K562 (cell line): ENCODE measurements around the gene TMEM248. TPM values are rescaled to one million over a fixed set of nuclear protein-coding genes. Genes with fewer than 3 reads are reported as not detected.

Source experiments
- ARHGAP35 ChIP-seq: fragments of 450-650 bp; IDR thresholded peaks from 2 replicates; pipeline ENCODE4 v1.6.1; 2018; ENCODE audit not compliant: partially characterized antibody
- ASH1L ChIP-seq: fragments of 450-650 bp; IDR thresholded peaks from 2 replicates; pipeline ENCODE4 v1.6.1; 2018; ENCODE audit warnings: borderline replicate concordance, mild to moderate bottlenecking, low read depth; ENCODE audit not compliant: partially characterized antibody
- CBX1 ChIP-seq: sonication (generic); IDR thresholded peaks from 2 replicates; pipeline ENCODE4 v1.6.1; 2016; ENCODE audit warnings: antibody characterized with exemption, low read depth, mild to moderate bottlenecking
- EP300 ChIP-seq: IDR thresholded peaks from 2 replicates; pipeline ENCODE4 v1.6.1; 2012; ENCODE audit warnings: low read length, improper control_type of control experiment
- ERF ChIP-seq: fragments of 450-650 bp; formaldehyde crosslinking; IDR thresholded peaks from 2 replicates; pipeline ENCODE4 v1.4.0; 2020; ENCODE audit warnings: mild to moderate bottlenecking, mixed read lengths
- ESRRA ChIP-seq: fragments of 450-650 bp; IDR thresholded peaks from 2 replicates; pipeline ENCODE4 v1.6.1; 2014; ENCODE audit warnings: low read depth, mild to moderate bottlenecking, moderate library complexity, borderline replicate concordance
- JUN ChIP-seq, 2 experiments: sonication (generic) in 1 of 2; formaldehyde crosslinking in 1 of 2; IDR thresholded peaks; 2 replicates each; pipeline versions ENCODE4 v1.6.1 to v1.8.0; 2012 to 2022; ENCODE audit warnings: borderline replicate concordance in 2 of 2, mild to moderate bottlenecking in 2 of 2, improper control_type of control experiment in 1 of 2, low read depth in 1 of 2, low read length in 1 of 2, missing genetic modification reagents in 1 of 2
- MEF2A ChIP-seq: IDR thresholded peaks from 2 replicates; pipeline ENCODE4 v1.6.1; 2011; ENCODE audit warnings: low read depth, mild to moderate bottlenecking, low read length, moderate library complexity; ENCODE audit not compliant: control insufficient read depth
- MEIS2 ChIP-seq: fragments of 450-650 bp; IDR thresholded peaks from 2 replicates; pipeline ENCODE4 v1.6.1; 2014; ENCODE audit warnings: mild to moderate bottlenecking; ENCODE audit not compliant: partially characterized antibody
- MIER1 ChIP-seq: fragments of 450-650 bp; IDR thresholded peaks from 2 replicates; pipeline ENCODE4 v1.6.1; 2016; ENCODE audit warnings: antibody characterized with exemption, mild to moderate bottlenecking, low read depth
- PCBP2 ChIP-seq: fragments of 200-400 bp; formaldehyde crosslinking; IDR thresholded peaks from 2 replicates; pipeline ENCODE4 v1.6.1; 2018; ENCODE audit warnings: low read length, low read depth, mild to moderate bottlenecking, moderate library complexity; ENCODE audit not compliant: poor library complexity, severe bottlenecking
- SAFB ChIP-seq: fragments of 200-400 bp; formaldehyde crosslinking; IDR thresholded peaks from 2 replicates; pipeline ENCODE4 v1.6.1; 2017; ENCODE audit warnings: low read depth, low read length, borderline replicate concordance
- SNRNP70 ChIP-seq: fragments of 200-400 bp; formaldehyde crosslinking; optimal IDR thresholded peaks from 2 replicates; pipeline ENCODE3; 2017; ENCODE audit warnings: low read depth, low read length
- TAF1 ChIP-seq: IDR thresholded peaks from 2 replicates; pipeline ENCODE4 v1.6.1; 2011; ENCODE audit warnings: mild to moderate bottlenecking, low read length, moderate library complexity; ENCODE audit not compliant: insufficient read depth, control insufficient read depth, severe bottlenecking; ENCODE audit errors: extremely low read depth
- WHSC1 ChIP-seq: IDR thresholded peaks from one replicate; pipeline ENCODE4 v1.6.1; 2012; ENCODE audit warnings: low read length, control low read depth, inconsistent platforms
- ZBED1 ChIP-seq: IDR thresholded peaks from 2 replicates; pipeline ENCODE4 v1.6.1; 2014
- ZBTB17 ChIP-seq: fragments of 450-650 bp; formaldehyde crosslinking; IDR thresholded peaks from 2 replicates; pipeline ENCODE4 v1.4.0; 2020; ENCODE audit warnings: mild to moderate bottlenecking
- ZFPM2 ChIP-seq: fragments of 250-450 bp; sonication (Bioruptor Pico); IDR thresholded peaks from 2 replicates; pipeline ENCODE4 v1.5.1; 2022; ENCODE audit warnings: mild to moderate bottlenecking
- ZNF586 ChIP-seq: fragments of 450-650 bp; formaldehyde crosslinking; conservative IDR thresholded peaks from 2 replicates; pipeline ENCODE4 v1.4.0; 2020; ENCODE audit warnings: mild to moderate bottlenecking, moderate library complexity
- ZNF764 ChIP-seq: fragments of 250-450 bp; sonication (Bioruptor Pico); IDR thresholded peaks from 2 replicates; pipeline ENCODE4 v1.4.0; 2020; ENCODE audit warnings: low read depth, mild to moderate bottlenecking, moderate library complexity
- polyA plus RNA-seq, 8 experiments: library from polyadenylated mRNA; depleted of rRNA in 4 of 8; stranded (reverse) in 5 of 8; unstranded in 3 of 8; fragments of >200 nt; fragmentation: Nextera tagmentation in 2 of 8; fragmentation: Illumina TruSeq in 1 of 8; extraction: Ambion mirVana in 2 of 8; extraction: Trizol in 1 of 8; gene quantifications; 2 replicates each; pipeline versions ENCODE4 v1.2.1 to v1.2.3, GENCODE V29; 2011 to 2014; ENCODE audit warnings: inconsistent platforms in 1 of 8, missing spikeins in 1 of 8
- total RNA-seq, 7 experiments: library from RNA; depleted of rRNA in 6 of 7; stranded (reverse); fragments of >200 nt in 6 of 7; fragmentation: Illumina TruSeq in 2 of 7; extraction: Trizol in 2 of 7; gene quantifications; 2 replicates each; pipeline versions ENCODE4 v1.2.1 to v1.2.3, GENCODE V29; 2011 to 2021; ENCODE audit warnings: low replicate concordance in 1 of 7
- TF ChIP-seq, protein P1 (sequence below): sonication (generic); formaldehyde crosslinking; IDR thresholded peaks from 2 replicates; pipeline ENCODE4 v1.8.0; 2022; ENCODE audit warnings: missing genetic modification reagents, mild to moderate bottlenecking, moderate library complexity, borderline replicate concordance
- TF ChIP-seq, protein P2 (sequence below): fragments of 450-650 bp; IDR thresholded peaks from 2 replicates; pipeline ENCODE4 v1.6.1; 2016; ENCODE audit warnings: mild to moderate bottlenecking
- TF ChIP-seq, protein P3 (sequence below): sonication (generic); formaldehyde crosslinking; IDR thresholded peaks from 2 replicates; pipeline ENCODE4 v1.8.0; 2022; ENCODE audit warnings: mild to moderate bottlenecking, missing genetic modification reagents
- TF ChIP-seq, protein P4 (sequence below): fragments of 450-650 bp; IDR thresholded peaks from 2 replicates; pipeline ENCODE4 v1.6.1; 2016; ENCODE audit warnings: antibody characterized with exemption

The TMEM248 gene
- total and polyA plus RNA-seq, 9 of the 15 experiments (the other 6 are each of a cell fraction or from before 2014, with no cell fraction given), result 6.3 to 132 (median 64.4) TPM

DNA sequence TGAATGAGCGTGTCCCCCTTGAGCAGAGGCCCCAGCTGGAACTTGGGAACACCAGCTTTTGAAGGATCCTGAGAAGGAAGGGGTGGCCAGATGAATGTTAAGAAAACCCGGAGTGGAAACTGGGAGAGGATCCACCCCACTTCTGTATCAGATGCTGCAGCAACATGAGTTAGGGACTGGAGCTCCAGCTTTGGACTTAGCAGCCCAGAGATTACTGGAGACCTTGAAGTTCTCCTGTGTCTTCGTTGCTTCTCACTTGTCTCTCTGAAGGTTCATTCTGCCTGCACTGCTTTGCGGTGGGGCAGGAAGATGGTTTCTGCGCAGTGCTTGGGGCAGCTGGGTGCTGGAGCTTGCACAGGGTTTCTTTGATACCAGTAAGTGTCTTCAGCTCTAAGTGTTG lies 9.3 kb downstream of the TMEM248 start (continued):
- TF ChIP-seq, protein P1, sequence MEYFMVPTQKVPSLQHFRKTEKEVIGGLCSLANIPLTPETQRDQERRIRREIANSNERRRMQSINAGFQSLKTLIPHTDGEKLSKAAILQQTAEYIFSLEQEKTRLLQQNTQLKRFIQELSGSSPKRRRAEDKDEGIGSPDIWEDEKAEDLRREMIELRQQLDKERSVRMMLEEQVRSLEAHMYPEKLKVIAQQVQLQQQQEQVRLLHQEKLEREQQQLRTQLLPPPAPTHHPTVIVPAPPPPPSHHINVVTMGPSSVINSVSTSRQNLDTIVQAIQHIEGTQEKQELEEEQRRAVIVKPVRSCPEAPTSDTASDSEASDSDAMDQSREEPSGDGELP (CRISPR knock-in tag), result peak; percentile 45
- no peak for TF ChIP-seq ZFPM2 (CRISPR knock-in tag)
- TF ChIP-seq MIER1, result no peak
- TF ChIP-seq, protein P2, sequence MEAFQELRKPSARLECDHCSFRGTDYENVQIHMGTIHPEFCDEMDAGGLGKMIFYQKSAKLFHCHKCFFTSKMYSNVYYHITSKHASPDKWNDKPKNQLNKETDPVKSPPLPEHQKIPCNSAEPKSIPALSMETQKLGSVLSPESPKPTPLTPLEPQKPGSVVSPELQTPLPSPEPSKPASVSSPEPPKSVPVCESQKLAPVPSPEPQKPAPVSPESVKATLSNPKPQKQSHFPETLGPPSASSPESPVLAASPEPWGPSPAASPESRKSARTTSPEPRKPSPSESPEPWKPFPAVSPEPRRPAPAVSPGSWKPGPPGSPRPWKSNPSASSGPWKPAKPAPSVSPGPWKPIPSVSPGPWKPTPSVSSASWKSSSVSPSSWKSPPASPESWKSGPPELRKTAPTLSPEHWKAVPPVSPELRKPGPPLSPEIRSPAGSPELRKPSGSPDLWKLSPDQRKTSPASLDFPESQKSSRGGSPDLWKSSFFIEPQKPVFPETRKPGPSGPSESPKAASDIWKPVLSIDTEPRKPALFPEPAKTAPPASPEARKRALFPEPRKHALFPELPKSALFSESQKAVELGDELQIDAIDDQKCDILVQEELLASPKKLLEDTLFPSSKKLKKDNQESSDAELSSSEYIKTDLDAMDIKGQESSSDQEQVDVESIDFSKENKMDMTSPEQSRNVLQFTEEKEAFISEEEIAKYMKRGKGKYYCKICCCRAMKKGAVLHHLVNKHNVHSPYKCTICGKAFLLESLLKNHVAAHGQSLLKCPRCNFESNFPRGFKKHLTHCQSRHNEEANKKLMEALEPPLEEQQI, result peak; percentile 84
- no peak for TF ChIP-seq SAFB
- TF ChIP-seq TAF1, result no peak
- TF ChIP-seq MEF2A, result no peak
- no peak for TF ChIP-seq PCBP2
- TF ChIP-seq SNRNP70, result no peak
- TF ChIP-seq, protein P3, sequence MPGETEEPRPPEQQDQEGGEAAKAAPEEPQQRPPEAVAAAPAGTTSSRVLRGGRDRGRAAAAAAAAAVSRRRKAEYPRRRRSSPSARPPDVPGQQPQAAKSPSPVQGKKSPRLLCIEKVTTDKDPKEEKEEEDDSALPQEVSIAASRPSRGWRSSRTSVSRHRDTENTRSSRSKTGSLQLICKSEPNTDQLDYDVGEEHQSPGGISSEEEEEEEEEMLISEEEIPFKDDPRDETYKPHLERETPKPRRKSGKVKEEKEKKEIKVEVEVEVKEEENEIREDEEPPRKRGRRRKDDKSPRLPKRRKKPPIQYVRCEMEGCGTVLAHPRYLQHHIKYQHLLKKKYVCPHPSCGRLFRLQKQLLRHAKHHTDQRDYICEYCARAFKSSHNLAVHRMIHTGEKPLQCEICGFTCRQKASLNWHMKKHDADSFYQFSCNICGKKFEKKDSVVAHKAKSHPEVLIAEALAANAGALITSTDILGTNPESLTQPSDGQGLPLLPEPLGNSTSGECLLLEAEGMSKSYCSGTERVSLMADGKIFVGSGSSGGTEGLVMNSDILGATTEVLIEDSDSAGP (CRISPR knock-in tag), result no peak
- no peak for TF ChIP-seq CBX1
- TF ChIP-seq WHSC1, result no peak
- no peak for TF ChIP-seq ZBTB17 (CRISPR knock-in tag)
- no peak for TF ChIP-seq ZNF764
- TF ChIP-seq, protein P4, sequence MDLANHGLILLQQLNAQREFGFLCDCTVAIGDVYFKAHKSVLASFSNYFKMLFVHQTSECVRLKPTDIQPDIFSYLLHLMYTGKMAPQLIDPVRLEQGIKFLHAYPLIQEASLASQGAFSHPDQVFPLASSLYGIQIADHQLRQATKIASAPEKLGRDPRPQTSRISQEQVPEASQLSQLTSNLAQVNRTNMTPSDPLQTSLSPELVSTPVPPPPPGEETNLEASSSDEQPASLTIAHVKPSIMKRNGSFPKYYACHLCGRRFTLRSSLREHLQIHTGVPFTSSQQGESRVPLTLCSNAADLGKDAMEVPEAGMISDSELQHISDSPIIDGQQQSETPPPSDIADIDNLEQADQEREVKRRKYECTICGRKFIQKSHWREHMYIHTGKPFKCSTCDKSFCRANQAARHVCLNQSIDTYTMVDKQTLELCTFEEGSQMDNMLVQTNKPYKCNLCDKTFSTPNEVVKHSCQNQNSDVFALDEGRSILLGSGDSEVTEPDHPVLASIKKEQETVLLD, result no peak
- TF ChIP-seq MEIS2, result no peak
- TF ChIP-seq ZBED1, result no peak
- TF ChIP-seq EP300, result peak; percentile 21; the same call in 1 of the 2 replicates
- no peak for TF ChIP-seq ZNF586 (CRISPR knock-in tag)
- no peak for TF ChIP-seq ARHGAP35
- no peak for TF ChIP-seq ERF (CRISPR knock-in tag)
- TF ChIP-seq ASH1L, result no peak
- peak; percentile 57; the same call in 1 of the 2 replicates for TF ChIP-seq JUN (IDR thresholded peaks at IDR 0.05; ENCODE audit: borderline replicate concordance, low read depth, low read length)
- TF ChIP-seq JUN (CRISPR knock-in tag; IDR thresholded peaks at IDR 0.05; ENCODE audit: borderline replicate concordance), result no peak
- TF ChIP-seq ESRRA, result peak; percentile 54; the same call in 1 of the 2 replicates
